Gastroesophageal sphincter (tissue), 4 donors: ENCODE data around the gene ACSF3. TPM values are rescaled to one million over a fixed set of nuclear protein-coding genes. Genes with fewer than 3 reads are reported as not detected.

ENCODE experiments used
- ATAC-seq: fragments of 150-250 bp; one replicate; pipeline ENCODE4 v1.9.1; 2016; ENCODE audit warnings: mild to moderate bottlenecking, moderate library complexity
- H3K27ac ChIP-seq, 4 donors: fragments of 200-600 bp; sonication (generic) in 3 of 4; 1 replicate in 3 of 4; 2 replicates in 1 of 4; pipeline ENCODE4 v1.5.1; 2016 to 2019
- H3K27me3 ChIP-seq: fragments of 200-600 bp; sonication (generic); one replicate; pipeline ENCODE4 v1.5.1; 2019
- H3K36me3 ChIP-seq, 2 donors: fragments of 200-600 bp; sonication (generic); one replicate each; pipeline ENCODE4 v1.5.1; 2019; ENCODE audit warnings: control low read depth in 1 of 2
- H3K4me1 ChIP-seq, 3 donors: fragments of 200-600 bp; sonication (generic); 1 replicate in 2 of 3; 2 replicates in 1 of 3; pipeline ENCODE4 v1.5.1; 2016 to 2019; ENCODE audit warnings: control low read depth in 2 of 3
- H3K4me3 ChIP-seq, 2 donors: fragments of 200-600 bp; sonication (generic); one replicate each; pipeline ENCODE4 v1.5.1; 2019; ENCODE audit warnings: mild to moderate bottlenecking in 1 of 2, moderate library complexity in 1 of 2
- H3K9me3 ChIP-seq, 3 donors: fragments of 200-600 bp; sonication (generic); one replicate each; pipeline ENCODE4 v1.5.1; 2017 to 2019; ENCODE audit warnings: control low read depth in 2 of 3
- CTCF ChIP-seq, 4 experiments: fragments of 200-600 bp in 2 of 4; fragments of 450-650 bp in 2 of 4; sonication (generic) in 1 of 4; IDR thresholded peaks; one replicate each; pipeline ENCODE4 v1.5.1; 2017 to 2019; ENCODE audit warnings: antibody characterized with exemption in 4 of 4, mild to moderate bottlenecking in 2 of 4, moderate library complexity in 2 of 4
- EP300 ChIP-seq: sonication (generic); formaldehyde crosslinking; IDR thresholded peaks from one replicate; pipeline ENCODE4 v1.6.1; 2017; ENCODE audit warnings: antibody characterized with exemption, mild to moderate bottlenecking
- POLR2A ChIP-seq, 2 donors: fragments of 450-650 bp; IDR thresholded peaks; one replicate each; pipeline ENCODE4 v1.6.1; 2017; ENCODE audit warnings: antibody characterized with exemption in 2 of 2, mild to moderate bottlenecking in 2 of 2, moderate library complexity in 1 of 2
- POLR2AphosphoS5 ChIP-seq: sonication (generic); formaldehyde crosslinking; IDR thresholded peaks from one replicate; pipeline ENCODE4 v1.6.1; 2017; ENCODE audit warnings: antibody characterized with exemption
- WGBS, 2 donors: methylation state at CpG; one replicate each; pipeline ENCODE4 v1.1.5; 2018; ENCODE audit warnings: low coverage in 1 of 2; 5-methylcytosine and 5-hydroxymethylcytosine counted together
- total RNA-seq, 4 donors: library from RNA; depleted of rRNA; stranded (reverse); fragments of >200 nt; gene quantifications; one replicate each; pipeline ENCODE4 v1.1.0, GENCODE V29; 2016

The ACSF3 gene
- total RNA-seq, 4 donors from 2014 or later = 14.5 to 33.8 (median 28.8) TPM

GRCh38 chr16:89139907-89140361, 46.3 kb downstream of the ACSF3 start:
- TF ChIP-seq CTCF (IDR thresholded peaks at IDR 0.05) (no peak), EP300 (no peak), POLR2AphosphoS5 (no peak), POLR2A (IDR thresholded peaks at IDR 0.05) (no peak)
- H3K27ac ChIP-seq = no peak overlapping the region
- H3K4me1 ChIP-seq = no peaks in the 10 kb centered on the region
- H3K9me3 ChIP-seq = no peaks in the 10 kb centered on the region
- no CpG with 5 or more reads among the region's 12 CpGs for WGBS, 2 donors
- H3K27me3 ChIP-seq = no peaks in the 10 kb centered on the region
- H3K36me3 ChIP-seq = peaks cover 0 to 97% of the 10 kb centered on the region in 2 donors
- no peak for ATAC-seq
- no peak overlapping the region for H3K4me3 ChIP-seq

DNA sequence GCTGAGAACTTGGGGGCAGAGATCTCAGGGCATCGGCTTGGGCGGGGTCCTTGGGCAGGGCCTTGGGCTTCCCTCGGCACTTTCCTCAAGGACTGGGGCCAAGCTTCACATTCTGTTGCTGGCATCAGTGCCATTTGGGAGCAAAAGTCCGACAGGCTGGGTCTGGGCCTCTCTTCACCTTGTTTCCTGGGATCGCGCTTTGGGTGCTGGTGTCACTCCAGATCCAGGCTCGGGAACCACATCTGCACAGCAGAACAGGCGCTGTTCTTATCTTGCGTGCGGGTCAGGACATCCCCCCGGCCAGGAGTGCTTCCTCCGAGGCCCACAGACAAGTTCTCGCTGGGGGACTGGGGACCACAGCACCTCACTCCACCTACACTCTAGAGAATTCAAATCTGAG, 46.7 kb downstream of the ACSF3 start:
- ATAC-seq = no peak
- H3K27me3 ChIP-seq = no peaks in the 10 kb centered on the region
- no peak overlapping the region for H3K4me3 ChIP-seq
- peaks cover 0 to 97% of the 10 kb centered on the region in 2 donors for H3K36me3 ChIP-seq
- TF ChIP-seq EP300 = no peak
- TF ChIP-seq CTCF (IDR thresholded peaks at IDR 0.05) = no peak
- no peak for TF ChIP-seq POLR2A (IDR thresholded peaks at IDR 0.05)
- TF ChIP-seq POLR2AphosphoS5 = no peak
- 93 to 94% methylated on average over 7 to 8 of the region's 13 CpGs for WGBS, 2 donors
- no peaks in the 10 kb centered on the region for H3K9me3 ChIP-seq
- H3K27ac ChIP-seq = no peak overlapping the region
- H3K4me1 ChIP-seq = no peaks in the 10 kb centered on the region

DNA sequence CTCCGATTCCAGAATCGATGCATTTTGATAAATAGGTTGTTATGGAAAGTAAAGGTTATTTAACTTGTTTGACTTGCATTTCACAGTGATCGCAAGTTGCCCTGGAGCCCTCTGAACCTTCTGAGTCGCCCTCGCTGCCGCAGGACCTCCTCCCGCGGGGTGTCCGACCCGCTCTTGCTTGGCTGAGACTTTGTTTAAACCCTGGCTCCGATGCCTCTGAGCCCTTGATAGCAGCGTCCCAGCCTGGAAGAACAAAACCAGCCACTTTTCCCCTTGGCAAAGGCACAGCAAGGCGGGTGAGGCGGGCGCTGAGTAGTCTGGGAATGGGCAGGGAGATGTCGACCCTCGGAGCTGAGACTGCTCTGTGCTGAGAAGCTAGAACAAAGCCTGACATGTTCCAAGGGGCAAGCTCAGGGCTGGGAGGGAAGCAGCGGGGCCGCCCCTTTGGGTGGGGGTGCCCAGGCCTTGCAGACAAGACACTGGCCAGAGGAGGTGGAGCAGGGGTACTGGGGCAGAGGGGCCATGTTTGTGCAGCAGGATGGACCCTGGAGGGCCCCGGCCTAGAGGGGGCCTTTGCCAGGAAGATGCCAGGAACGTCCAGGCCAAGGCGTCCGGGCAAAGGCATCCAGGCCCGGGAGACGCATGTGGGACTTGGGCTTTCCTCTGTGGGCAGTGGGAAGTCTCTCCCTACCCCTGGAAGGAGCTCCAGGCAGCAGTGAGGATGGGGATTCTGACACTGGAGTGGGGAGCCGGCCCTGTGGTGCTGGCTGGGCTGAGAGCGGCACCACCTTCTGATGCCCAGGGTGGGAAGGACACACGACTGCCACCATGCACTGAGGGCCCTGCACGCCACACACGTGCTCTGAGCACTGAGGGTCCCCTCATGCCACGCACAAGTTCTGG, 47.6 kb downstream of the ACSF3 start:
- no peak overlapping the region for H3K4me3 ChIP-seq
- H3K27me3 ChIP-seq = no peaks in the 10 kb centered on the region
- no peaks in the 10 kb centered on the region for H3K4me1 ChIP-seq
- no peak for ATAC-seq
- no peak overlapping the region for H3K27ac ChIP-seq
- 84 to 100% methylated on average over 2 to 5 of the region's 31 CpGs for WGBS, 2 donors
- no peaks in the 10 kb centered on the region for H3K9me3 ChIP-seq
- TF ChIP-seq CTCF (IDR thresholded peaks at IDR 0.05) (no peak), EP300 (no peak), POLR2AphosphoS5 (no peak), POLR2A (IDR thresholded peaks at IDR 0.05) (no peak)
- peaks cover 0 to 97% of the 10 kb centered on the region in 2 donors for H3K36me3 ChIP-seq

- H3K36me3 ChIP-seq = peaks cover 0 to 97% of the 10 kb centered on the region in 2 donors
- no peaks in the 10 kb centered on the region for H3K27me3 ChIP-seq
- ATAC-seq = no peak
- no peak for TF ChIP-seq CTCF (IDR thresholded peaks at IDR 0.05)
- no peak for TF ChIP-seq POLR2AphosphoS5
- TF ChIP-seq POLR2A (IDR thresholded peaks at IDR 0.05) = no peak
- no peak for TF ChIP-seq EP300
- no peaks in the 10 kb centered on the region for H3K4me1 ChIP-seq
- no peak overlapping the region for H3K4me3 ChIP-seq
- WGBS, 2 donors = 100% methylated on average over 2 of the region's 13 CpGs; no CpG with 5 or more reads in 1 of the 2 donors
- no peak overlapping the region for H3K27ac ChIP-seq
- no peaks in the 10 kb centered on the region for H3K9me3 ChIP-seq
Measured at GRCh38 chr16:89141884-89142267, 48.2 kb downstream of the ACSF3 start.
